Embryonic facial prominence (tissue), 1 donor: ENCODE data around the gene EXTL1.
"Not testable (repeated sequence)": the region's sequence is repeated elsewhere in the genome, so short reads cannot be mapped to it uniquely, and the experiment has no call there.

Source experiments
- DNase-seq: peaks from one replicate; pipeline ENCODE4 v3.0.0-alpha.2; 2016; ENCODE audit errors: extremely low spot score

The EXTL1 gene

GRCh38 chr1:26021647-26022403 is at the start of gene EXTL1:
Gene EXTL1 (plus strand): TSS chr1:26021775. CDS start chr1:26022647, 872 bp downstream.
- DNase-seq: peak; percentile 72

- DNase-seq: no peak
Measured at GRCh38 chr1:25971811-25972180, 49.8 kb upstream of the EXTL1 start.

GRCh38 chr1:25973610-25974321 is 47.8 kb upstream of the EXTL1 start:
- DNase-seq: no peak

GRCh38 chr1:25977801-25978200 is 43.8 kb upstream of the EXTL1 start:
- DNase-seq: no peak

GRCh38 chr1:25978403-25978802 is 43.2 kb upstream of the EXTL1 start:
- no peak for DNase-seq

GRCh38 chr1:25979210-25979609 is 42.4 kb upstream of the EXTL1 start:
- no peak for DNase-seq

- DNase-seq: no peak
Measured at GRCh38 chr1:25985171-25985570, 36.4 kb upstream of the EXTL1 start.

- DNase-seq: no peak
Measured at GRCh38 chr1:25985670-25986069, 35.9 kb upstream of the EXTL1 start.

- DNase-seq: not testable (repeated sequence)
Measured at GRCh38 chr1:25986773-25987172, 34.8 kb upstream of the EXTL1 start.

- DNase-seq: no peak
Measured at GRCh38 chr1:25987951-25988350, 33.6 kb upstream of the EXTL1 start.

- DNase-seq: no peak
Measured at GRCh38 chr1:25989440-25990234, 31.9 kb upstream of the EXTL1 start.

GRCh38 chr1:25990251-25990650 is 31.3 kb upstream of the EXTL1 start:
- no peak for DNase-seq

GRCh38 chr1:25990702-25991395 is 30.7 kb upstream of the EXTL1 start:
- no peak for DNase-seq

GRCh38 chr1:25991937-25992688 is 29.5 kb upstream of the EXTL1 start:
- DNase-seq: no peak

- no peak for DNase-seq
Measured at GRCh38 chr1:25992689-25993171, 28.8 kb upstream of the EXTL1 start.

- DNase-seq: no peak
Measured at GRCh38 chr1:25993197-25993951, 28.2 kb upstream of the EXTL1 start.

- DNase-seq: no peak
Measured at GRCh38 chr1:25994402-25995150, 27.0 kb upstream of the EXTL1 start.

GRCh38 chr1:25996966-25997827 is 24.4 kb upstream of the EXTL1 start:
- no peak for DNase-seq
